Stimulated activated CD4-positive, alpha-beta T cell treated with anti-CD3 and anti-CD28 coated beads, Interleukin-2, amount 100 ng/mL, for 48 hours (primary cell): ENCODE measurements around the gene SRSF3.
A peak's percentile ranks its signal among the peaks of the same experiment; 100 is the strongest.
"Not testable (repeated sequence)": the region's sequence is repeated elsewhere in the genome, so short reads cannot be mapped to it uniquely, and the experiment has no call there.

Source experiments
- DNase-seq, 2 donors: peaks; one replicate each; pipeline ENCODE4 v3.0.0-alpha.2; 2020

SRSF3 gene

DNA sequence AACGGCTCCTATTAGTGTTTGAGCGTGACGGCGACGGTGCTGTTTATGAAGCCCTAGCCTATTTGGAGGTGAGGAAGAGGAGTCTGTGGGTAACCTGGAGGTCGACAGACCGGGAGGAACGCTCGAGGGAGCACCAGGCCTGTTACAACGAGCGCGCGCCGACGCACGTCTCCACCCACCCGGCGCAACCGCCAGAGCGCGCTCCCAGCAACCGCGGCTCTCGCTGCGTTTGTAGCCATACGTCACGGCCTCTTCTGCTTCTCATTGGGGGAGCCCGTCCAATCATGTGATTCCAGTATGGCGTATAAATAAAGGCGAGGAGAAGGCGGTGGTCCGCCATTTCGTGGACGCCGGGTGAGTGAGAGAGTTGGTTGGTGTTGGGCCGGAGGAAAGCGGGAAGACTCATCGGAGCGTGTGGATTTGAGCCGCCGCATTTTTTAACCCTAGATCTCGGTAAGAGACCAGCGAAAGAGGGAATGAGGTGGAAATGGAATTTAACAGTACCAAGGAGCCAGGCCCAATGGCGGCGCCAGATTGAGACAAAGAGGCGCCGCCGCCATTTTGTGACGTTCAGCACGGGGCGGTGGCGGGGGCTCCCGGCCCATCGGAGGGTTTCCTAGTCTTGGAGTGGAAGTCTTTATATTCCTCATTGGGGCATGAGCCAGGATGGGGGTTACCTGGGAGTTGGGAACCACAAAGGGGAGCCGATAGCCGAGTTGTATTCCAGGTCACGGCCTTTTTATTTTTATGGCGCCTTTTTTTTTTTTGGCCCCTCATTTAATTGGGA is at the start of gene SRSF3:
Gene SRSF3, plus strand, starts transcription at position 334 of the 787 bp plus-strand sequence. CDS start 2,401 bp downstream, outside the sequence.
- peak; percentile 91 for DNase-seq

GRCh38 chr6:36545767-36546307 is 48.3 kb upstream of the SRSF3 start:
- DNase-seq, result no peak

DNA sequence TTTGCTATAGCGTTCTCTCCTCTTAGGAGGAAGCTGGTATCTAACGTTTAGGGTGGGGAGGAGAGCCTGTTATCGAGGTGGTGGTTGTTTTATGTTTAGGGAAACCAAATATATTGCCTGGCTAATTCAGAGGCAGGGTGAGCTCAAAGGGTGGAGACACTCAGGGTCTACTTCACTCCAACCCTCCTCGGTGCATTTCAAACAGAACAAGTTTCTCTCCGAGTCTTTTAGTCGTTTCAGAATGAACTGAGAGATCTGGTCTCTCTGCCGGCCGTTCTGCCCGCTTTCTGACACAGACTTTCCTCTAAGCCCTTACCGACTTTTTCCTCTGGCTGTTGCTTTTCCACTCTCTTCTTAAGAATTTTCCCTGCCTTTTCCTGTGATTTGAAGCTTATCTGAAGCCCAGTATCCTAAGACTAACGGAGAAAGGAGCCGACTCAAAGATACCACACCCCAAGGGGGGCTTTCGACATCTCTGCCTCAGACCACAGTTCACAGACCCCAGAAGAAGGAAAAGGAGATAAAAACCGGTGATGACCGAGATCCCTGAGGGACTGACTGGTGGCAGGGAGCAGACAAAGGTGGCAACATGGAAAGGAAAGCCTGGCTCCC is 47.7 kb upstream of the SRSF3 start:
- peak in 1 of 2 donors; percentile 11 for DNase-seq

DNA sequence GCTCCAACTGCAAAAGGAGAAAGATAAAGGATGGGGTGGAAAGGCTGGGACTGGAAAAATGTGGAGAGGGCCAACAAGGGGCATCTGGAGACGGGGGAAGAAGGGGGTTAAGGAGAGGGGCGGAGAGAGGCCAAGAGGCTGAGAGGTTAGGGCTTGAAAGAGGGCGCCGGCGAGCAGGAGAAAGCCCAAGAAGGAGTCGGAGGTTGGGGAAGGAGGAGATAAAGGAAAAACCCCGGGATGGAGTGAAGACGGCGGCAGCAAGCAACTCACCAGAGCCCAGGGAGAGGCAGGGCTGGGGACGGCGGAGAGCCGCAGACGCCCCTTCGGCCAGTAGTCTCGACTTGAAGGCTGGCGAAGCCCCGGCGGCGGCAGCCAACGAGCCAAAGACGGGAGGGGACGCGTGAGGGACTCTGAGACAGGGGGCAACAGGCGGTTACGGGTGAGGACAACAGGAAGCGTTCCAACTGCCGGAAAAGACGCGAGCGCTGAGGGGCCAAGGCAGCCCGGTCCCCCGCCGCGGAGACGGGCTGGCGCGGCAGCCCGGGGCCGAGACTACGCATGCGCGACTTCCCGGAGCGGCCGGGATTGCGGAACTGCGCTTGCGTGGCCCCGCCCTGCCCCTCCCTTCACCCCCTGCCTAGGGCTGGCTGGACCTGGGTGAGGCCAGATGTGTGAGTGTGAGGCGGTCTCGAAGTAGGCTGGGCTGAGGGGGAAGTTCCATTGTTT is 47.1 kb upstream of the SRSF3 start, which contains the start of gene STK38:
Gene STK38, minus strand, starts transcription at position 560 of the 726 bp plus-strand sequence. CDS start 7,277 bp downstream, outside the sequence.
- DNase-seq, result peak; percentile 92 to 96

GRCh38 chr6:36547646-36548400 is 46.3 kb upstream of the SRSF3 start:
- DNase-seq, result peak in 1 of 2 donors; percentile 3

- no peak for DNase-seq
These were observed 45.8 kb upstream of the SRSF3 start for GRCh38 chr6:36548401-36548743.

DNA sequence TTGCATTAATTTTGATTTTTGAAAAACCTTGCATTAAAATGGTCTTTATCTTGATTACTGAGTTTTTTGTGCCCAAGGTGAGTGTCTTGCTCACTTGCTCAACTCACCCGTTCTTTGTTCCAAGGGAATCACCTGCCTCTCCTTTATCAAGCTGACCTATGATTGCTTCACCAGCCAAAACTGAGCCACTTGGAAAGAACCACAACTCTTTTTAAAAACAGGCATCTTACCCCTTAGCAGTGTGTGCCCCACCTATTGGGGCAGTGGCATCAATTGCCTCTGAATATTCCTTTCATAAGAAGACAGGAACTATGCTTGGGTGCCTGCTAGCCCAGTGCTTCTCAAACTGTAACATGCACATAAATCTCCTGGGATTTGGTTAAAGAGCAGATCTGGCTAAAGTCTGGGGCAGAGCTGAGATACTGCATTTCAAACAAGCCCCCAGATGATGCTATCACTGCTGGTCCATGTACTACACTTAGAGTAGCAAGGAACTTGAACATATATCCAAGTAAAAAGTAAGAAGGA is 43.6 kb upstream of the SRSF3 start:
- no peak for DNase-seq

- no peak for DNase-seq
These were observed 38.4 kb upstream of the SRSF3 start for GRCh38 chr6:36555750-36556252.

DNA sequence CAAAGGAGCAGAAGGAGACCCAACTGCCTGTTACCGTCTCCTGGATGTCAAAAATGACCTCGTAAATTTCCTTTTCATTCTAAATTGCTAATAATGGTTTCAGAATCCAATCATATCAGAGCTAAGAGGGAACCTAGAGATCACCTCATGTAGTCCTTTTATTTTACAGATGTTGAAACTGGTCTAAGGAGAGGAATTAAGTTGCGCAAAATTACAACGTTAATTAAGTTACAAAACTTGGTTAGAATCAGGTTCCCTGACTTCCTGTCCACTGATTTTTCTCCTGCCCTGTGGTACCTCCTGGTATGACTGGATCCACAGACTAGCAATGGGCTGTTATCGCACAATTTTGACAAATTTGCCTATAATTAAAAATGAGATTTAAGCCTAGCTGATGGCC is 37.9 kb upstream of the SRSF3 start:
- no peak for DNase-seq

DNA sequence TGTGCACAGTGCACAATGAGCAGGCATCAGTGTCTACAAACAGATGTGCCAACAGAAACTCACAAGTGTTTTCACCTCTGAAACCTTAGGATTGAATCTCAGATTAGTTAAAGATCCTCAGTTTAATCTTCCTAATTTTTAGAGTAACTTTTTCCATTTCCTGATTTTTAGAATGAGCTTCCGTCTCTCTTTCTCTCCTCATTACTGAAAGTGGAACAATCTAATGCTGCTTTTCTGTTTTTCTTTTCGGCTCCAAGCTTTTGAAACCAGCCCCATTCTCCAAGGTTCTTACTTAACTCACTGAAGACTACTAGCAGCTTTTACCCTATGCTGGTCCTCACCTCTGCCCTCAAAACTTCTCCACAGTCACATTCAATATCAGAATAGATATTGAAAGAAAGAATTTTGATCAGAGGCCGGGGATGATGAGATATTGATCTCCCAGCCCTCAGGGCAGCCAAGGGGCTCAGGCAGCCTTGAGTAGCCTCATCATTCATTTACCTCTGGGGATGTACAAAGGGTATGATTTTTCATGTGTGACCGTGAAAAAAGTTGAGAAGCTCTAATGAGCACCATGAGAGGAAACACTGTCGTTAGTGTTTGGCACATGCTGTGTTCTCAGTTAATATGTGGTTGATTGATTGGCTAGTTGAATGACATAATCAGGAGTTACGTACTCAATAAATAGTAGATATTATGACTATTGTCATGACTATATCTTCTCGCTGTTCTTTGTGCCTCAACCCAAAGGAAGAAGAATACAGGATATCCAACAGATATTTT is 35.0 kb upstream of the SRSF3 start:
- DNase-seq, result no peak

GRCh38 chr6:36560822-36561221 is 33.3 kb upstream of the SRSF3 start:
- no peak for DNase-seq

- DNase-seq, result no peak
These were observed 30.8 kb upstream of the SRSF3 start for GRCh38 chr6:36563237-36563927.

GRCh38 chr6:36563928-36564284 is 30.3 kb upstream of the SRSF3 start:
- DNase-seq, result no peak

- no peak for DNase-seq
These were observed 27.7 kb upstream of the SRSF3 start for GRCh38 chr6:36566418-36566905.

- DNase-seq, result no peak
These were observed 23.9 kb upstream of the SRSF3 start for GRCh38 chr6:36570264-36570663.

GRCh38 chr6:36571122-36572043 is 22.8 kb upstream of the SRSF3 start:
- no peak for DNase-seq

GRCh38 chr6:36572353-36573311 is 21.5 kb upstream of the SRSF3 start:
- not testable (repeated sequence) for DNase-seq

DNA sequence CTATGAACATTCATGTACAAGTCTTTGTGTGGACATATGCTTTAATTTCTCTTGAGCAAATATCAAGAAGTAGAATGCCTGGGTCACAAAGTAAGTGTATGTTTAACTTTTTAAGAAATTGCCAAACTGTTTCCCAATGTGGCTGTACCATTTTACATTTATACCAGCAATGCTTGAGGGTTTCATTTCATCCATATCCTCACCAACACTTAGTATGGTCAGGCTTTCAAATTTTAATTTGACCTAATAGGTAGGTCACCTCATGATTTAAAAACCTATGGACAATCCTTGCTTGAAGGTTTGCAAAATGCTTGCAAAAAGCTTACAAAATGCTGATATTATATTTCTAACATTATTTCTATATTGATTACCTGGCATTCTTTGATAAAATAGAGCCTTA is 19.5 kb upstream of the SRSF3 start:
- no peak for DNase-seq
